Measurements from ENCODE around the gene DNAJB13.

DNA sequence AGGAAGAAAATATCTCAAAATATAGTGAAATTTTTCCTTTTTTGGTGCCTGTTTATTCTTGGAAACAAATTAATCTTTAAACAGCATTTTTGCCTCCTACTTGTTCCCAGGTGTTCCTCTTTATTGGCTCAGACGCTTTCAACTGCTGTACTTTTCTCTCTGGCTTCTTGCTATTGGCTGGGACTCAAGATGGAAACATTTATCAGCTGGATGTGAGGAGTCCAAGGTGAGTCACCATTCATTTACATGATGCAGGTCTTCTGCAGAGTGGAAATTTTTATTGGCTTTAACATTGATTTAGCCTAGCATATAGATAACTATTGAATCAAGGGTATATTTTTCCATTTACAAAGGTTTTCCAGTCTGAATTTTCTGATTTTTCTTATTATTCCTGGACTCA is 34.4 kb upstream of the DNAJB13 start:
- TF ChIP-seq, protein P1, sequence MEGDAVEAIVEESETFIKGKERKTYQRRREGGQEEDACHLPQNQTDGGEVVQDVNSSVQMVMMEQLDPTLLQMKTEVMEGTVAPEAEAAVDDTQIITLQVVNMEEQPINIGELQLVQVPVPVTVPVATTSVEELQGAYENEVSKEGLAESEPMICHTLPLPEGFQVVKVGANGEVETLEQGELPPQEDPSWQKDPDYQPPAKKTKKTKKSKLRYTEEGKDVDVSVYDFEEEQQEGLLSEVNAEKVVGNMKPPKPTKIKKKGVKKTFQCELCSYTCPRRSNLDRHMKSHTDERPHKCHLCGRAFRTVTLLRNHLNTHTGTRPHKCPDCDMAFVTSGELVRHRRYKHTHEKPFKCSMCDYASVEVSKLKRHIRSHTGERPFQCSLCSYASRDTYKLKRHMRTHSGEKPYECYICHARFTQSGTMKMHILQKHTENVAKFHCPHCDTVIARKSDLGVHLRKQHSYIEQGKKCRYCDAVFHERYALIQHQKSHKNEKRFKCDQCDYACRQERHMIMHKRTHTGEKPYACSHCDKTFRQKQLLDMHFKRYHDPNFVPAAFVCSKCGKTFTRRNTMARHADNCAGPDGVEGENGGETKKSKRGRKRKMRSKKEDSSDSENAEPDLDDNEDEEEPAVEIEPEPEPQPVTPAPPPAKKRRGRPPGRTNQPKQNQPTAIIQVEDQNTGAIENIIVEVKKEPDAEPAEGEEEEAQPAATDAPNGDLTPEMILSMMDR (IDR thresholded peaks at IDR 0.05; ENCODE audit: insufficient read depth, low read depth, low read length): no peak
- no peak for TF ChIP-seq EZH2 (IDR thresholded peaks at IDR 0.05; ENCODE audit: insufficient read depth, low read length)
